Renal cortical epithelial cell (primary cell): ENCODE data around the gene ZNF681. TPM values are rescaled to one million over a fixed set of nuclear protein-coding genes. Genes with fewer than 3 reads are reported as not detected.
A peak's percentile ranks its signal among the peaks of the same experiment; 100 is the strongest.
"Not testable (repeated sequence)": the region's sequence is repeated elsewhere in the genome, so short reads cannot be mapped to it uniquely, and the experiment has no call there.

Source experiments
- DNase-seq: peaks from one replicate; pipeline ENCODE4 v3.0.0-alpha.2; 2011; ENCODE audit warnings: low read depth
- total RNA-seq: library from RNA; depleted of rRNA; stranded (reverse); fragments of >200 nt; gene quantifications from 2 replicates; pipeline ENCODE4 v1.2.3, GENCODE V29; 2014

ZNF681 gene
- total RNA-seq, 1 donor from 2014 or later = 2.8 TPM

- DNase-seq = no peak
Measured at GRCh38 chr19:23774106-23774505, 15.4 kb upstream of the ZNF681 start.

DNA sequence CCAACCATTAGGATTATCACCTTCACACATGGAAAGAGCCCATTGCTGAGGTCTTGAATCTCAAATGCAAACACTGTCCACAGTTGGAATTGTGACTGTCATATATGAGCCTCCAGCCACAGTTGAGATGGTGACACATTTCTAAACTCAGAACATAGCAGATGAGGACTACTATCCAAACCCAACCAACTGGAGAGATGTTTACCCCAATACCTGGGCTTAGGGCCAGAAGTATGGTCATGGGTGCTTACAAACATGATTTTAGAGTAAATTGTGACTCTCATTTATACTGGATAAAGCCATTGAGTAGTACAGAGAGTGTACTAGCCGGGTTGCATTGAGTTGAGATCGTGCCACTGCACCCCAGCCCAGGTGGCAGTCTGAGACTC, 14.0 kb upstream of the ZNF681 start:
- DNase-seq = no peak

- no peak for DNase-seq
Measured at GRCh38 chr19:23771761-23772674, 13.3 kb upstream of the ZNF681 start.

GRCh38 chr19:23771316-23771715, 12.6 kb upstream of the ZNF681 start:
- DNase-seq = no peak

- no peak for DNase-seq
Measured at GRCh38 chr19:23770672-23771250, 12.1 kb upstream of the ZNF681 start.

DNA sequence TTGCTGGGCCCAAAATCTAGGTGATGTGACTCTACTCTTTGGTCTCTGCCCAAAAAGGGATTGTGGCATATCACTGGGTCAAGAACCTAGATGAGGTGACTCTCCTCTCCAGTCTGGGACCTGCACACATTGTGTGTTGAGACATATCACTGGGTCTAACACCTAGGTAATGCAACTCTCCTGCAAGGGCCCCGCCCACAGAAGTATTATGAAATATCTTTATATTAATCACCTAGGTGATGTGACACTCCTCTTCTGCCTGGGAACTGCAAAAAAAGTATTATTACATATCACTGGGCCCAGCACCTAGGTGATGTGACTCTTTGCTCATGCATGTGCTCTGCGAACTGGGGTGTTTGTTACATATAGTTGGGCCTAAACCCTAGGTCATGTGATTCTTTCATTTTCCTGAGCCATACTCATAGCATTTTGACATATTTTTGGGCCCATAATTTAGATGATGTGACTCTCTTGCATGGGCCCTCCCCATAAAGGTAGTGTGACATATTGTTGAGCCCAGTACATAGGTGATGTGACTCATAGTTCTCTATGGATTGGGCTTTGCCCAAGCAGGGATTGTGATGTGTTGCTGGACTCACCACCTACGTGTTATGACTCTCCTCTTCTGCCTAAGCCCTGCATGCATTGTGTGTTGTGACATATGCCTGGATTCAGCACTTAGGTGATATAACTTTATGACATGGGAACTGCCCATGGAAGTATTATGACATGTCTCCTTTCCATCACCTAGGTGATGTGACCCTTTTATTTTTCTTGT, 11.2 kb upstream of the ZNF681 start:
- DNase-seq = no peak

DNA sequence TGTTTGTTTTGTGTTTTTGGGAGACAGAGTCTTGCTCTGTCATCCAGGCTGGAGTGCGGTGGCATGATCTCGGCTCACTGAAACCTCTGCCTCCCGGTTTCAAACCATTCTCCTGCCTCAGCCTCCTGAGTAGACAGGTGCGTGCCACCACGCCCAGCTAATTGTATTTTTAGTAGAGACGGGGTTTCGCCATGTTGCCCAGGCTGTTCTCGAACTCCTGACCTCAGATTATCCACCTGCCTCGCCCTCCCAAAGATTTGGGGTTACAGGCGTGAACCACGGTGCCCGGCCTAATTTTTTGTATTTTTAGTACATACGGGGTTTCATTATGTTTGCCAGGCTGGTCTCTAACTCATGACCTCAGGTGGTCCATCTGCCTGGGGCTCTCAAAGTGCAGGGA, 8.3 kb upstream of the ZNF681 start:
- no peak for DNase-seq

DNA sequence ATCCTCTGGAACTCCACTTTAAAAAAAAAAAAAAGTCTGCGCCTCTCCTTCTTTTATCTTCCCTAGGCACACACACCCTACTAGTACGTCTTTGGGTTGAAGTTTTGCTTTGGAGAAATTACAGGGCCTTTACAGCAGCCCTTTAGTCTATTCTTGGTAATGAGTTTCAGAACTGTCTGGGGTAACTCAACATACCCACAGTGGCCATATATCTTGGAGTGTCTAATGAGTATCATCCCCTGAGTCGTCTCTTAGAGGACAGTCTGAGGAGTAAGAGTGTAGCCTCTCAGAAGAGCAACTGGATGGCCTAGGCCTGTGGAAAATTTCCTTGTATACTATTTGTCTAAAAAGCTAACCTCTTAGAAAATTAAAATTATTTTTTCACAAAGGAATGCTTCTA, 6.1 kb upstream of the ZNF681 start:
- DNase-seq = no peak

DNA sequence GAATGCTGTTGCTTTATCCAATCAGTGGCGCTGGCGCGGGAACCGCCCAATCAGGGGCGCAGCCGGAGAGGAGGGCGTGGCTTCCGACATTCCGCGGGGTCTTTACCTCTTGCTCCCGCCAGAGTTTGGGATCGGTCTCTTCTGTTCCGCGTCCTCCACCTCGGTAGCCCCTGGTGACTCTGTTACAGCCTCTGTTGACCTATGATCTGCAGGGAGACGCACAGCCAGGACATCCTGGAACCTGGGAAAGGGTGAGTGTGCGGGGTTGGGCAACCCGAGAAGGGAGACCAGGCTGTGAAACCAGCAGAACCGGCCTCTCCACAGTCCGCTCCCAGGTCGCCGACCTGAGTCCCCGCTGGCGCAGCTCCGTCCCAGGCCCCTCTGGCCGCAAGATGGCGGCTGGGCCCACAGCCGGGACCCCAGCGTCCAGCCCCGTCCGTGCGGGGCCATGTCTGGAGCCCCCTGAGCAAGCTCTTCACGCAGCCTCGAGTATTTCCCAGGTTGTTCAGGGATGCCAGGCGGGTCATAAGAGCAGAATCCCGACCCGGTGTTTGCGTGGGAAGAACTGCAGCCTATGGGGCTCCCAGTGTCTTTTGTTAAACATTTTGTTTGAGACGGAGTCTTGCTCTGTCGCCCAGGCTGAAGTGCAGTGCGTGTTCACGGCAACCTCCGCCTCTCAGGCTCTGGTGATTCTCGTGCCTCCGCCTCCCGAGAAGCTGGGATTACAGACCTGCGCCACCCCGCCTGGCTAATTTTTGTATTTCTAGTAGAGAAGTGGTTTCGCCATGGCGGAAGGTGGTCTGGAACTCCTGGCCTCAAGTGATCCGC, 4.4 kb upstream of the ZNF681 start:
- peak; percentile 64 for DNase-seq

DNA sequence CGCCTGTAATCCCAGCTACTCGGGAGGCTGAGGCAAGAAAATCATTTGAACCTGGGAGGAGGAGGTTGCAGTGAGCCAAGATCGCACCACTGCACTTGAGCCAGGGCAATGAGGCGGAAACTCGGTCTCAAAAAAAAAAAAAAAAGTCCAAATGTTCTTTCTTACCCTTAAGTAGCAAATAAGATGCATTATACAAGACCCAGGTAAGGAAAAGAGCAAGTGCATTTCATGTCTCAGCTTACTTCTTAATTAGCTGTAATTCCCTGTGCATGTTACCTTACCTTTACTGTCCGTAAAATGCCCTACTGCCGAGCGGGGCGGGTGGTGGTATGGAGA, 3.8 kb upstream of the ZNF681 start:
- DNase-seq = no peak

GRCh38 chr19:23760326-23760725, 1.6 kb upstream of the ZNF681 start:
- DNase-seq = not testable (repeated sequence)

DNA sequence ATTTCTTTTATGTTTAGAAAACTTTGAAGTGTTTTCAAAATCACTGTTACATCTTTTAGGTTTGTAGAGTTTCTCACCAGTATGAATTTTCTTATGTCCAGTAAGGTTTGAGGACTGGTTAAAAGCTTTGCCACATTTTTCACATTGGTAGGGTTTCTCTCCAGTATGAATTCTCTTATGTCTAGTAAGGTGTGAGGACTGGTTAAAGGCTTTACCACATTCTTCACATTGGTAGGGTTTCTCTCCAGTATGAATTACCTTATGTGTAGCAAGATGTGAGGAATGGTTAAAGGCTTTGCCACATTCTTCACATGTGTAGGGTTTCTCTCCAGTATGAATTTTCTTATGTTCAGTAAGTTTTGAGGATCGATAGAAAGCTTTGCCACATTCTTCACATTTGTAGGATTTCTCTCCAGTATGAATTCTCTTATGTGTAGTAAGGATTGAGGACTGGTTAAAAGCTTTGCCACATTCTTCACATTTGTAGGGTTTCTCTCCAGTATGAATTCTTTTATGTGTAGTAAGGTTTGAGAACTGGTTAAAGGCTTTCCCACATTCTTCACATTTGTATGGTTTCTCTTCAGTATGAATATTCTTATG, 15.0 kb downstream of the ZNF681 start:
- not testable (repeated sequence) for DNase-seq

DNA sequence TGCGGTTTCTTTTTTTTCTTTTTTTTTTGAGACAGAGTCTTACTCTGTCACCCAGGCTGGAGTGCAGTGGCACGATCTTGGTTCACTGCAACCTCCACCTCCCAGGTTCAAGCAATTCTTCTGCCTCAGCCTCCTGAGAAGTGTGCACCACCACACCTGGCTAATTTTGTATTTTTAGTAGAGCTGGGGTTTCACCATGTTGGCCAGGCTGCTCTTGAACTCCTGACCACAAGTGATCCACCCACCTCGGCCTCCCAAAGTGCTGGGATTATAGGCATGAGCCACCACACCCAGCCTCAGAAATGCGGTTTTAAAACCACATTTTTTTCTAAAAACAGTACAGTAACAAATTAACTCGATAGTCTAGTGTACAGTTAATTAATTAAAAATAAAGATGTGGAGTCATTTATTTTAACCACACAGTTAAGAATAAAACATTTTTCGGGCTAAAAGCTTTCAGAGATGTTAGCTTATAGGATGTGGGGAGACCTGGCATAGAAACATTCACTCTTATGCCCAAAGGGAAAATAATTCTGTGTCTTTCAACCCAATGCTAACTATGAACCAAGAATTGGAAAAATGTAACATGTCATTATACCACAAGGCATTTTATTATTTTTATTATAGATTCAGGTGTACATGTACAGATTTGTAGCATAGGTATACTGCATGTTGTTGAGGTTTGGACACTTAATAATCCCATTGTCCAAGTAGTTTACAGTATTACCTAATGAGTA, 27.8 kb downstream of the ZNF681 start:
- not testable (repeated sequence) for DNase-seq

DNA sequence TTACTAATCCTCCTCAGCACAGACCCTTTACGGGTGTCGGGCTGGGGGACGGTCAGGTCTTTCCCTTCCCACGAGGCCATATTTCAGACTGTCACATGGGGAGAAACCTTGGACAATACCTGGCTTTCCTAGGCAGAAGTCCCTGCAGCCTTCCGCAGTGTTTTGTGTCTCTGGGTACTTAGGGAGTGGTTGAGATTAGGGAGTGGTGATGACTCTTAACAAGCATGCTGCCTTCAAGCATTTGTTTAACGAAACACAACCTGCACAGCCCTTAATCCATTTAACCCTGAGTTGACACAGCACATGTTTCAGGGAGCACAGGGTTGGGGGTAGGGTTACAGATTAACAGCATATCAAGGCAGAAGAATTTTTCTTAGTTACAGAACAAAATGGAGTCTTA, 34.5 kb downstream of the ZNF681 start:
- not testable (repeated sequence) for DNase-seq

DNA sequence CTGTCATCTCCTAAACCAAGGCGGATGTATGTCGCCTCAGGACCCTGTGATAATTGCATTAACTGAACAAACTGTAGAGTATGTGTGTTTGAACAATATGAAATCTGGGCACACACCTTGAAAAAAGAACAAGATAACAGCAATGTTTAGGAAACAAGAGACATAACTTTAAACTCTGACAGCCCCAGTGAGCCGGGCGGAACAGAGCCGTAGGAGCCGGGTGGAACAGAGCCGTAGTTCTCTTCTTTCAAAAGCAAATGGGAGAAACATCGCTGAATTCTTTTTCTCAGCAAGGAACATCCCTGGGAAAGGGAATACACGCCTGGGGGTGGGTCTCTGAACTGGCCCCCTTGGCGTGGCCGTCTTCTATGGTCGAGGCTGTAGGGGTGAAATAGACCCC, 39.9 kb downstream of the ZNF681 start:
- no peak for DNase-seq

GRCh38 chr19:23716792-23717191, 41.9 kb downstream of the ZNF681 start:
- DNase-seq = no peak

GRCh38 chr19:23709347-23709746, 49.3 kb downstream of the ZNF681 start:
- DNase-seq = no peak

- DNase-seq = no peak
Measured at GRCh38 chr19:23706657-23707056, 52.0 kb downstream of the ZNF681 start.

- DNase-seq = no peak
Measured at GRCh38 chr19:23699521-23699860, 59.2 kb downstream of the ZNF681 start.

GRCh38 chr19:23698711-23699520, 59.8 kb downstream of the ZNF681 start:
- no peak for DNase-seq
